Measurements from ENCODE around the gene TTR. TPM values are rescaled to one million over a fixed set of nuclear protein-coding genes. Genes with fewer than 3 reads are reported as not detected.

TTR gene
- total RNA-seq, 2 experiments from 2014 or later: not detected

DNA sequence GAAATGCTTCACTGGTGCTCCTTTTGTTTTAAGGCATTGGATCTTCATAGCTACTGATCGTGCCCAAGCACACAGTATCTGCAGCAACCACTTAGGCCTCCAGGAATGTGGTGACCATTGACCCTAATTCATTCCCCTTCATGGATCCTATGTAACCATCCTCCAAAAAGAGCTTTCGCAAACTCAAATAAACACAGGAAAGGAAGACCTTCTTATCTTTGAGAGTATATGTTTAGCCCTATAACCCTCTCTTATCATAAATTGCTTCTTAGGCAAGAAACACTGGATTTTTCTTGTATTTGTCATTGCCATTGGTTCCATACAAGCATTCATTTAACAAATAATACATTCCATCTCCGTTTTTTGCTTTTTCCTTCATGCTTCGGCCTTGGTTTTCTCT, 4.1 kb upstream of the TTR start:
- ChIA-PET POLR2A (no interaction called here), CTCF (no interaction called here)
- Mint-ChIP-seq H3K9me3 (no peaks in the 10 kb centered on the region), H3K36me3 (ENCODE audit: low read depth) (no peaks in the 10 kb centered on the region), H3K4me3 (no peak overlapping the region), H3K4me1 (ENCODE audit: low read depth) (no peaks in the 10 kb centered on the region), H3K27me3 (no peaks in the 10 kb centered on the region), H3K27ac (no peak overlapping the region)
- H3K27me3 ChIP-seq (ENCODE audit: control insufficient read depth in 1 of 2, insufficient read depth in 2 of 2, low read length in 2 of 2): no peaks in the 10 kb centered on the region
- H3K4me1 ChIP-seq (ENCODE audit: insufficient read depth, low read length): no peaks in the 10 kb centered on the region
- DNase-seq (no peak), ATAC-seq (ENCODE audit: poor library complexity) (no peak)
- no peaks in the 10 kb centered on the region for H3K36me3 ChIP-seq (ENCODE audit: insufficient read depth, low read length)
- no peaks in the 10 kb centered on the region for H3K9me3 ChIP-seq (ENCODE audit: control insufficient read depth in 1 of 2, insufficient read depth in 1 of 2, low read length in 2 of 2)
- no peak overlapping the region for H3K27ac ChIP-seq (ENCODE audit: low read depth in 1 of 2, low read length in 2 of 2)
- H3K4me3 ChIP-seq (ENCODE audit: low read length): no peak overlapping the region
- intact Hi-C loops (cut with DNase I, micrococcal nuclease): no loop called here
- TF ChIP-seq, protein P1, sequence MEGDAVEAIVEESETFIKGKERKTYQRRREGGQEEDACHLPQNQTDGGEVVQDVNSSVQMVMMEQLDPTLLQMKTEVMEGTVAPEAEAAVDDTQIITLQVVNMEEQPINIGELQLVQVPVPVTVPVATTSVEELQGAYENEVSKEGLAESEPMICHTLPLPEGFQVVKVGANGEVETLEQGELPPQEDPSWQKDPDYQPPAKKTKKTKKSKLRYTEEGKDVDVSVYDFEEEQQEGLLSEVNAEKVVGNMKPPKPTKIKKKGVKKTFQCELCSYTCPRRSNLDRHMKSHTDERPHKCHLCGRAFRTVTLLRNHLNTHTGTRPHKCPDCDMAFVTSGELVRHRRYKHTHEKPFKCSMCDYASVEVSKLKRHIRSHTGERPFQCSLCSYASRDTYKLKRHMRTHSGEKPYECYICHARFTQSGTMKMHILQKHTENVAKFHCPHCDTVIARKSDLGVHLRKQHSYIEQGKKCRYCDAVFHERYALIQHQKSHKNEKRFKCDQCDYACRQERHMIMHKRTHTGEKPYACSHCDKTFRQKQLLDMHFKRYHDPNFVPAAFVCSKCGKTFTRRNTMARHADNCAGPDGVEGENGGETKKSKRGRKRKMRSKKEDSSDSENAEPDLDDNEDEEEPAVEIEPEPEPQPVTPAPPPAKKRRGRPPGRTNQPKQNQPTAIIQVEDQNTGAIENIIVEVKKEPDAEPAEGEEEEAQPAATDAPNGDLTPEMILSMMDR (IDR thresholded peaks at IDR 0.05): no peak

DNA sequence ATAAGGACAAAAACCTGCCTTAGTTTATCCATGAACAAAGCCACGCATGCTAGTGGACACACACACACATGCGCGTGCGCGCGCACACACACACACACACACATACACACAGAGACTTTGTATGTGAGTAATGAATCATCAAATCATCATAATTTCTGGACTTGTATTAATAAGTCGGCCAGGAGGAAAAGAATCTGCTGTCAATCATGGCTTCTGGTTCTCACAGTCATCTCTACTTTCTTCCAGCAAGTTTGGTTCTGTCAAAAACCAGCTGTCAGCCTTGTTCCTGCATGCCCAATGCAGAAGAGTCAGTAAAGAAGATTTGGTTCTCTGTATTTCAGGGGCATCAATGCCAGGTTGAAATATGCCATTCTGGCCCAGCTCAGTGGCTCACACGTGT, 1.1 kb upstream of the TTR start:
- no peak for DNase-seq
- no peaks in the 10 kb centered on the region for H3K9me3 Mint-ChIP-seq
- H3K27me3 Mint-ChIP-seq: no peaks in the 10 kb centered on the region
- intact Hi-C loops (cut with DNase I, micrococcal nuclease): no loop called here
- no peak overlapping the region for H3K27ac ChIP-seq (ENCODE audit: low read depth in 1 of 2, low read length in 2 of 2)
- no peaks in the 10 kb centered on the region for H3K4me1 ChIP-seq (ENCODE audit: insufficient read depth, low read length)
- ChIA-PET CTCF (no interaction called here), POLR2A (no interaction called here)
- H3K4me3 Mint-ChIP-seq: no peak overlapping the region
- no peaks in the 10 kb centered on the region for H3K9me3 ChIP-seq (ENCODE audit: control insufficient read depth in 1 of 2, insufficient read depth in 1 of 2, low read length in 2 of 2)
- no peak overlapping the region for H3K4me3 ChIP-seq (ENCODE audit: low read length)
- no peaks in the 10 kb centered on the region for H3K36me3 ChIP-seq (ENCODE audit: insufficient read depth, low read length)
- H3K27ac Mint-ChIP-seq: no peak overlapping the region
- no peak for ATAC-seq (ENCODE audit: poor library complexity)
- no peaks in the 10 kb centered on the region for H3K36me3 Mint-ChIP-seq (ENCODE audit: low read depth)
- no peaks in the 10 kb centered on the region for H3K4me1 Mint-ChIP-seq (ENCODE audit: low read depth)
- H3K27me3 ChIP-seq (ENCODE audit: control insufficient read depth in 1 of 2, insufficient read depth in 2 of 2, low read length in 2 of 2): no peaks in the 10 kb centered on the region
- TF ChIP-seq, protein P1 (IDR thresholded peaks at IDR 0.05): no peak

DNA sequence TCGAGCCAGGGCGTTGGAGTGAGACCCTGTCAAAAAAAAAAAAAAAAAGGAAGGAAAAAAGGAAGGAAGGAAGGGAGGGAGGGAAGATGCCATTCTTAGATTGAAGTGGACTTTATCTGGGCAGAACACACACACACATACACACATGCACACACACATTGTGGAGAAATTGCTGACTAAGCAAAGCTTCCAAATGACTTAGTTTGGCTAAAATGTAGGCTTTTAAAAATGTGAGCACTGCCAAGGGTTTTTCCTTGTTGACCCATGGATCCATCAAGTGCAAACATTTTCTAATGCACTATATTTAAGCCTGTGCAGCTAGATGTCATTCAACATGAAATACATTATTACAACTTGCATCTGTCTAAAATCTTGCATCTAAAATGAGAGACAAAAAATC, 564 bp upstream of the TTR start:
- DNase-seq: no peak
- Histone ChIP-seq H3K4me3 (ENCODE audit: low read length) (no peak overlapping the region), H3K27ac (ENCODE audit: low read depth in 1 of 2, low read length in 2 of 2) (no peak overlapping the region), H3K36me3 (ENCODE audit: insufficient read depth, low read length) (no peaks in the 10 kb centered on the region), H3K4me1 (ENCODE audit: insufficient read depth, low read length) (no peaks in the 10 kb centered on the region), H3K9me3 (ENCODE audit: control insufficient read depth in 1 of 2, insufficient read depth in 1 of 2, low read length in 2 of 2) (no peaks in the 10 kb centered on the region), H3K27me3 (ENCODE audit: control insufficient read depth in 1 of 2, insufficient read depth in 2 of 2, low read length in 2 of 2) (no peaks in the 10 kb centered on the region)
- no peak for ATAC-seq (ENCODE audit: poor library complexity)
- intact Hi-C loops (cut with DNase I, micrococcal nuclease): no loop called here
- CTCF ChIA-PET: no interaction called here
- POLR2A ChIA-PET: no interaction called here
- H3K27ac Mint-ChIP-seq: no peak overlapping the region
- no peaks in the 10 kb centered on the region for H3K9me3 Mint-ChIP-seq
- no peak overlapping the region for H3K4me3 Mint-ChIP-seq
- no peaks in the 10 kb centered on the region for H3K36me3 Mint-ChIP-seq (ENCODE audit: low read depth)
- no peaks in the 10 kb centered on the region for H3K27me3 Mint-ChIP-seq
- TF ChIP-seq, protein P1 (IDR thresholded peaks at IDR 0.05): no peak
- no peaks in the 10 kb centered on the region for H3K4me1 Mint-ChIP-seq (ENCODE audit: low read depth)
